Parathyroid adenoma (tissue), 2 donors: ENCODE data around the gene ARHGEF37.
A peak's percentile ranks its signal among the peaks of the same experiment; 100 is the strongest.
"Not testable (repeated sequence)": the region's sequence is repeated elsewhere in the genome, so short reads cannot be mapped to it uniquely, and the experiment has no call there.

Experiments used
- H2AFZ ChIP-seq: fragments of 300-600 bp; sonication (generic); one replicate; pipeline ENCODE4 v1.7.0; 2017; ENCODE audit warnings: antibody characterized with exemption, mild to moderate bottlenecking
- H3K27ac ChIP-seq: fragments of 300-600 bp; sonication (generic); one replicate; pipeline ENCODE4 v1.7.0; 2017
- H3K27me3 ChIP-seq: fragments of 300-600 bp; sonication (generic); one replicate; pipeline ENCODE4 v1.7.0; 2017; ENCODE audit warnings: low read length; ENCODE audit not compliant: control insufficient read depth, insufficient read depth
- H3K36me3 ChIP-seq: fragments of 300-600 bp; sonication (generic); one replicate; pipeline ENCODE4 v1.7.0; 2017; ENCODE audit warnings: low read length; ENCODE audit not compliant: control insufficient read depth, insufficient read depth
- H3K4me1 ChIP-seq: fragments of 300-600 bp; sonication (generic); one replicate; pipeline ENCODE4 v1.7.0; 2017; ENCODE audit warnings: control low read depth
- H3K4me2 ChIP-seq: fragments of 300-600 bp; sonication (generic); one replicate; pipeline ENCODE4 v1.7.0; 2017; ENCODE audit warnings: low read length
- H3K4me3 ChIP-seq: fragments of 300-600 bp; sonication (generic); one replicate; pipeline ENCODE4 v1.7.0; 2017; ENCODE audit warnings: low read depth, low read length
- H3K79me2 ChIP-seq: fragments of 300-600 bp; sonication (generic); one replicate; pipeline ENCODE4 v1.7.0; 2017; ENCODE audit warnings: control low read depth
- H3K9ac ChIP-seq: fragments of 300-600 bp; sonication (generic); one replicate; pipeline ENCODE4 v1.7.0; 2017; ENCODE audit warnings: mild to moderate bottlenecking
- H3K9me3 ChIP-seq: fragments of 300-600 bp; sonication (generic); one replicate; pipeline ENCODE4 v1.7.0; 2017; ENCODE audit warnings: low read length; ENCODE audit not compliant: control insufficient read depth
- TF ChIP-seq, protein P1 (sequence below): fragments of 300-600 bp; sonication (generic); IDR thresholded peaks from one replicate; pipeline ENCODE4 v1.7.0; 2017; ENCODE audit warnings: antibody characterized with exemption, mild to moderate bottlenecking
- donor health status: primary hyperparathyroidism.

ARHGEF37 gene

GRCh38 chr5:149564542-149565140 lies 16.7 kb upstream of the ARHGEF37 start:
- Histone ChIP-seq H3K4me3 (peak overlapping the region; percentile 5), H2AFZ (peak overlapping the region; percentile 0)
- TF ChIP-seq, protein P1, sequence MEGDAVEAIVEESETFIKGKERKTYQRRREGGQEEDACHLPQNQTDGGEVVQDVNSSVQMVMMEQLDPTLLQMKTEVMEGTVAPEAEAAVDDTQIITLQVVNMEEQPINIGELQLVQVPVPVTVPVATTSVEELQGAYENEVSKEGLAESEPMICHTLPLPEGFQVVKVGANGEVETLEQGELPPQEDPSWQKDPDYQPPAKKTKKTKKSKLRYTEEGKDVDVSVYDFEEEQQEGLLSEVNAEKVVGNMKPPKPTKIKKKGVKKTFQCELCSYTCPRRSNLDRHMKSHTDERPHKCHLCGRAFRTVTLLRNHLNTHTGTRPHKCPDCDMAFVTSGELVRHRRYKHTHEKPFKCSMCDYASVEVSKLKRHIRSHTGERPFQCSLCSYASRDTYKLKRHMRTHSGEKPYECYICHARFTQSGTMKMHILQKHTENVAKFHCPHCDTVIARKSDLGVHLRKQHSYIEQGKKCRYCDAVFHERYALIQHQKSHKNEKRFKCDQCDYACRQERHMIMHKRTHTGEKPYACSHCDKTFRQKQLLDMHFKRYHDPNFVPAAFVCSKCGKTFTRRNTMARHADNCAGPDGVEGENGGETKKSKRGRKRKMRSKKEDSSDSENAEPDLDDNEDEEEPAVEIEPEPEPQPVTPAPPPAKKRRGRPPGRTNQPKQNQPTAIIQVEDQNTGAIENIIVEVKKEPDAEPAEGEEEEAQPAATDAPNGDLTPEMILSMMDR, result peak; percentile 62
- H3K27me3 ChIP-seq, H3K27ac ChIP-seq, H3K4me2 ChIP-seq, H3K36me3 ChIP-seq, H3K4me1 ChIP-seq, H3K79me2 ChIP-seq, H3K9me3 ChIP-seq, H3K9ac ChIP-seq: not testable (repeated sequence)

- TF ChIP-seq, protein P1, result no peak
- Histone ChIP-seq H3K79me2 (no peaks in the 10 kb centered on the region), H3K36me3 (no peaks in the 10 kb centered on the region), H2AFZ (no peak overlapping the region), H3K9me3 (no peaks in the 10 kb centered on the region), H3K4me3 (no peak overlapping the region), H3K9ac (no peak overlapping the region), H3K4me1 (no peaks in the 10 kb centered on the region), H3K27me3 (no peaks in the 10 kb centered on the region), H3K4me2 (no peak overlapping the region), H3K27ac (no peak overlapping the region)
These were observed 14.1 kb upstream of the ARHGEF37 start for GRCh38 chr5:149567226-149567625.

GRCh38 chr5:149572170-149572569 lies 9.1 kb upstream of the ARHGEF37 start:
- Histone ChIP-seq H3K36me3 (no peaks in the 10 kb centered on the region), H3K4me2 (no peak overlapping the region), H3K9me3 (no peaks in the 10 kb centered on the region), H3K27me3 (no peaks in the 10 kb centered on the region), H3K9ac (no peak overlapping the region), H3K79me2 (no peaks in the 10 kb centered on the region), H3K4me1 (no peaks in the 10 kb centered on the region), H3K4me3 (no peak overlapping the region), H2AFZ (no peak overlapping the region), H3K27ac (no peak overlapping the region)
- TF ChIP-seq, protein P1, result no peak

DNA sequence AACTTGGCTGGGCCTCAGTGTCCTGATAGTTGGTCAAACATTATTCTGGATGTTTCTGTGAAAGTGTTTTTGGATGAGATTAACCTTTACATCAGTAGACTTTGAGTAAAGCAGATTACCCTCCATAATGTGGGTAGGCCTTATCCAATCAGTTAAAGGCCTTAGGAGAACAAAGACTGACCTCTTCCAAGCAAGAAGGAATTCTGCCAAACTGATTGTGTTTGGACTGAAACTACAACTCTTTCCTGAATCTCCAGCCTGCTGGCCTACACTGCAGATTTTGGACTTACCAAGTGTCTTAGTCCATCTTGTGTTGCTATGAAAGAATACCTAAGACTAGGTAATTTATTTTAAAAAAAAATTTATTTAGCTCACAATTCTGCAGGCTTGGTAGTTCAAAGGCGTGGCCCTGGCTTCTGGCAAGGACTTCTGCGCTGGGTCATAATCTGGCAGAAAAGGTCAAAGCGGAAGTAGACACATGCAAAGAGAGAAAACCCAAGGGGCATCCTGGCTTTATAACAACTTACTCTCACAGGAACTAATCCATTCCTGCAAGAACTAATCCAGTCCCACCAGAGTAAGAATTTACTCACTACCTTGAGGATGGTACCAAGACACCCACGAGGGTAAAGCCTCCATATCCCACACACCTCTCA lies 8.6 kb upstream of the ARHGEF37 start:
- H3K9me3 ChIP-seq, result no peaks in the 10 kb centered on the region
- no peak overlapping the region for H2AFZ ChIP-seq
- H3K4me2 ChIP-seq, result no peak overlapping the region
- no peak overlapping the region for H3K4me3 ChIP-seq
- no peak overlapping the region for H3K9ac ChIP-seq
- no peaks in the 10 kb centered on the region for H3K4me1 ChIP-seq
- no peaks in the 10 kb centered on the region for H3K36me3 ChIP-seq
- TF ChIP-seq, protein P1, result no peak
- H3K27me3 ChIP-seq, result no peaks in the 10 kb centered on the region
- H3K79me2 ChIP-seq, result no peaks in the 10 kb centered on the region
- H3K27ac ChIP-seq, result no peak overlapping the region

DNA sequence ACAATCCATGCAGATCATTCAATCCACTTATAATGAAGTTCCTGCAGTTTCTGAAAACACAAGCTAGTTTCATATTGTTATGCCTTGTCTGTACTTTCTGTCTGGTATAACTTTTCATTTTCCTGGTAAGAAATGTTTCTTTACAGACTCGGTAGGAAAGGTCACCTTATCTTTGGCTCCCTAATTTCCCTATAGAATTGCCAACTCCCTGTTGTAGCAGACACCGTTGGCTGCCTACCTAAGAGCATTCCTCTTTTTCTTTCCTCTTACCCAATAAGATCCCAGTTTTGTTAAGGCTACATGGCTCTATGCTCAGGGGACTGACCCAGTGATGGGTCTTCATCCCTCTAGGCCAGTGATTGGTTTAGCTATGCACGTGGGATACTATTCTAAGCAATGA lies 6.2 kb upstream of the ARHGEF37 start:
- no peak overlapping the region for H3K27ac ChIP-seq
- H3K9ac ChIP-seq, result no peak overlapping the region
- TF ChIP-seq, protein P1, result no peak

More for the DNA sequence above, 6.2 kb upstream of the ARHGEF37 start:
- no peak overlapping the region for H3K4me2 ChIP-seq
- H3K9me3 ChIP-seq, result no peaks in the 10 kb centered on the region
- no peak overlapping the region for H2AFZ ChIP-seq
- H3K79me2 ChIP-seq, result no peaks in the 10 kb centered on the region
- no peaks in the 10 kb centered on the region for H3K36me3 ChIP-seq
- H3K4me1 ChIP-seq, result no peaks in the 10 kb centered on the region
- no peaks in the 10 kb centered on the region for H3K27me3 ChIP-seq
- H3K4me3 ChIP-seq, result no peak overlapping the region
